ENCODE measurements around the gene LARP4B.

- no peak for TF ChIP-seq CTCF (IDR thresholded peaks at IDR 0.05; ENCODE audit: low read length)
- no peak for TF ChIP-seq EZH2 (optimal IDR thresholded peaks at IDR 0.05; ENCODE audit: low read depth, low read length)
Observed at GRCh38 chr10:898141-898540, 33.4 kb downstream of the LARP4B start.

All from MM.1S (cell line).